D721Med (cell line): ENCODE results near the gene INPP5K.

Experiments used
- DNase-seq: peaks from one replicate; pipeline ENCODE4 v3.0.0; 2011; ENCODE audit warnings: low spot score; ENCODE audit not compliant: insufficient read length
- FAIRE-seq: peaks from 2 replicates; lab custom pipeline; 2011; peaks lifted over from hg19 to GRCh38; lab: Jason Lieb, UNC
- CTCF ChIP-seq: IDR thresholded peaks from 2 replicates; pipeline ENCODE4 v1.5.1; 2012; ENCODE audit warnings: mild to moderate bottlenecking, control low read depth; ENCODE audit not compliant: insufficient read depth; ENCODE audit errors: missing control alignments

INPP5K gene

GRCh38 chr17:1492249-1493206 is 23.9 kb downstream of the INPP5K start, which contains the start of gene MYO1C:
Gene MYO1C (minus strand): TSS chr17:1492686. CDS start chr17:1492487, 199 bp downstream.
- TF ChIP-seq CTCF: no peak
- no peak for FAIRE-seq
- DNase-seq: no peak

GRCh38 chr17:1491443-1492248 is 24.8 kb downstream of the INPP5K start:
- no peak for TF ChIP-seq CTCF
- FAIRE-seq (no peak), DNase-seq (peak; percentile 90)

- no peak for FAIRE-seq
- peak; percentile 86 for DNase-seq
- no peak for TF ChIP-seq CTCF
Measured at GRCh38 chr17:1490643-1491442, 25.6 kb downstream of the INPP5K start.

- DNase-seq (no peak), FAIRE-seq (no peak)
- TF ChIP-seq CTCF: no peak
Measured at GRCh38 chr17:1488826-1489270, 27.6 kb downstream of the INPP5K start.

- FAIRE-seq (no peak), DNase-seq (peak; percentile 81)
- TF ChIP-seq CTCF: no peak
Measured at GRCh38 chr17:1487939-1488825, 28.2 kb downstream of the INPP5K start.
